Muscle of leg (tissue), 11 donors: ENCODE measurements around the gene KLHDC8A. TPM values are rescaled to one million over a fixed set of nuclear protein-coding genes. Genes with fewer than 3 reads are reported as not detected.

Experiments used
- DNase-seq: peaks from one replicate; pipeline ENCODE4 v3.0.0; 2013
- H3K27ac ChIP-seq: one replicate; pipeline ENCODE4 v1.5.1; 2013; ENCODE audit warnings: mild to moderate bottlenecking, low read length, control low read depth
- H3K27me3 ChIP-seq: one replicate; pipeline ENCODE4 v1.6.1; 2013; ENCODE audit warnings: low read length; ENCODE audit not compliant: control insufficient read depth, insufficient read depth
- H3K36me3 ChIP-seq: one replicate; pipeline ENCODE4 v1.6.1; 2013; ENCODE audit warnings: low read length; ENCODE audit not compliant: control insufficient read depth, insufficient read depth
- H3K4me1 ChIP-seq: one replicate; pipeline ENCODE4 v1.6.1; 2013; ENCODE audit warnings: low read length; ENCODE audit not compliant: control insufficient read depth, insufficient read depth
- H3K4me3 ChIP-seq: one replicate; pipeline ENCODE4 v1.5.1; 2013; ENCODE audit warnings: low read length, control low read depth
- H3K9me3 ChIP-seq: replicated peaks from 2 replicates; pipeline ENCODE4 v1.6.1; 2013; ENCODE audit warnings: low read depth, low read length; ENCODE audit not compliant: control insufficient read depth
- WGBS: methylation state at CpG from one replicate; pipeline ENCODE4 v1.1.5; 2013; ENCODE audit warnings: missing lambda C conversion rate; ENCODE audit not compliant: insufficient coverage; 5-methylcytosine and 5-hydroxymethylcytosine counted together
- polyA plus RNA-seq, 8 donors: library from polyadenylated mRNA; unstranded; fragments of 120-200 nt; gene quantifications; one replicate each; pipeline versions ENCODE4 v1.2.1 to v1.2.3, GENCODE V29; 2013; ENCODE audit warnings: inconsistent platforms in 1 of 8, low replicate concordance in 1 of 8; ENCODE audit not compliant: insufficient read length in 8 of 8, insufficient read depth in 1 of 8
- total RNA-seq: library from RNA; stranded (reverse); fragments of 120-200 nt; gene quantifications from one replicate; pipeline ENCODE4 v1.2.4, GENCODE V29; 2013

Gene KLHDC8A
- total and polyA plus RNA-seq, 9 donors: 0.22 to 0.84 (median 0.38) TPM

- Histone ChIP-seq H3K4me1 (peaks cover 8% of the 10 kb centered on the region), H3K27ac (no peak overlapping the region), H3K27me3 (peaks cover 23% of the 10 kb centered on the region), H3K9me3 (no peaks in the 10 kb centered on the region), H3K4me3 (no peak overlapping the region), H3K36me3 (no peaks in the 10 kb centered on the region)
- DNase-seq: no peak
- 81% methylated on average over 6 of the region's 11 CpGs for whole genome bisulfite sequencing
Measured at GRCh38 chr1:205332015-205332791, 24.5 kb downstream of the KLHDC8A start.

- no peaks in the 10 kb centered on the region for H3K9me3 ChIP-seq
- H3K4me1 ChIP-seq: peaks cover 10% of the 10 kb centered on the region
- DNase-seq: no peak
- H3K27me3 ChIP-seq: peaks cover 28% of the 10 kb centered on the region
- no peak overlapping the region for H3K4me3 ChIP-seq
- WGBS: no CpG with 5 or more reads among the region's 2 CpGs
- H3K36me3 ChIP-seq: no peaks in the 10 kb centered on the region
- no peak overlapping the region for H3K27ac ChIP-seq
Measured at GRCh38 chr1:205330150-205330549, 26.6 kb downstream of the KLHDC8A start.

- no peak overlapping the region for H3K4me3 ChIP-seq
- 78% methylated on average over 4 of the region's 5 CpGs for WGBS
- no peak for DNase-seq
- H3K9me3 ChIP-seq: no peaks in the 10 kb centered on the region
- H3K36me3 ChIP-seq: no peaks in the 10 kb centered on the region
- peaks cover 23% of the 10 kb centered on the region for H3K27me3 ChIP-seq
- no peak overlapping the region for H3K27ac ChIP-seq
- H3K4me1 ChIP-seq: peaks cover 10% of the 10 kb centered on the region
Measured at GRCh38 chr1:205329719-205330118, 27.0 kb downstream of the KLHDC8A start.

- Histone ChIP-seq H3K27me3 (peaks cover 23% of the 10 kb centered on the region), H3K4me3 (no peak overlapping the region), H3K27ac (no peak overlapping the region), H3K36me3 (no peaks in the 10 kb centered on the region), H3K9me3 (no peaks in the 10 kb centered on the region), H3K4me1 (peaks cover 10% of the 10 kb centered on the region)
- DNase-seq: no peak
- 37% methylated on average over 3 of the region's 4 CpGs for WGBS
Measured at GRCh38 chr1:205328476-205328875, 28.2 kb downstream of the KLHDC8A start.

GRCh38 chr1:205326812-205327466 lies 29.8 kb downstream of the KLHDC8A start:
- Histone ChIP-seq H3K9me3 (no peaks in the 10 kb centered on the region), H3K36me3 (no peaks in the 10 kb centered on the region), H3K4me3 (no peak overlapping the region), H3K27me3 (peaks cover 23% of the 10 kb centered on the region), H3K27ac (no peak overlapping the region), H3K4me1 (peaks cover 10% of the 10 kb centered on the region)
- no peak for DNase-seq
- 88% methylated on average over 4 of the region's 11 CpGs for WGBS

GRCh38 chr1:205325334-205325884 lies 31.3 kb downstream of the KLHDC8A start:
- peak; percentile 71 for DNase-seq
- no peaks in the 10 kb centered on the region for H3K36me3 ChIP-seq
- 0% methylated on average over 1 of the region's 6 CpGs for WGBS
- peaks cover 28% of the 10 kb centered on the region for H3K27me3 ChIP-seq
- H3K9me3 ChIP-seq: no peaks in the 10 kb centered on the region
- H3K4me1 ChIP-seq: peaks cover 14% of the 10 kb centered on the region
- no peak overlapping the region for H3K27ac ChIP-seq
- H3K4me3 ChIP-seq: no peak overlapping the region

- peaks cover 14% of the 10 kb centered on the region for H3K4me1 ChIP-seq
- H3K4me3 ChIP-seq: no peak overlapping the region
- WGBS: 80% methylated on average over 1 of the region's 6 CpGs
- H3K9me3 ChIP-seq: no peaks in the 10 kb centered on the region
- DNase-seq: no peak
- H3K27me3 ChIP-seq: peaks cover 29% of the 10 kb centered on the region
- H3K36me3 ChIP-seq: no peaks in the 10 kb centered on the region
- H3K27ac ChIP-seq: no peak overlapping the region
Measured at GRCh38 chr1:205324781-205325180, 31.9 kb downstream of the KLHDC8A start.

- Histone ChIP-seq H3K27ac (no peak overlapping the region), H3K36me3 (no peaks in the 10 kb centered on the region), H3K9me3 (no peaks in the 10 kb centered on the region), H3K4me1 (peaks cover 19% of the 10 kb centered on the region), H3K27me3 (peaks cover 31% of the 10 kb centered on the region), H3K4me3 (no peak overlapping the region)
- DNase-seq: no peak
- 83% methylated on average over 4 of the region's 6 CpGs for WGBS
Measured at GRCh38 chr1:205323794-205324193, 32.9 kb downstream of the KLHDC8A start.

GRCh38 chr1:205321959-205322283 lies 34.8 kb downstream of the KLHDC8A start:
- WGBS: 40% methylated on average over 2 of the region's 5 CpGs
- Histone ChIP-seq H3K36me3 (no peaks in the 10 kb centered on the region), H3K9me3 (no peaks in the 10 kb centered on the region), H3K27me3 (peaks cover 21% of the 10 kb centered on the region), H3K27ac (no peak overlapping the region), H3K4me3 (no peak overlapping the region), H3K4me1 (peaks cover 31% of the 10 kb centered on the region)
- no peak for DNase-seq

- H3K27me3 ChIP-seq: peaks cover 16% of the 10 kb centered on the region
- H3K27ac ChIP-seq: no peak within 1 kb of the TSS
- DNase-seq: peak; percentile 88
- H3K4me1 ChIP-seq: peaks cover 36% of the 10 kb centered on the region
- peak within 1 kb of the TSS; percentile 44 for H3K4me3 ChIP-seq
- H3K36me3 ChIP-seq: no peaks in the 10 kb centered on the region
- WGBS: under 1% methylated on average over 73 of the region's 75 CpGs
- no peaks in the 10 kb centered on the region for H3K9me3 ChIP-seq
Measured at GRCh38 chr1:205321162-205321958, 35.4 kb downstream of the KLHDC8A start, which contains the start of gene NUAK2. TSS of gene NUAK2 (minus strand) at chr1:205321745. CDS start at chr1:205321628, 117 bp downstream.
